Gastrocnemius medialis (tissue), 4 donors: ENCODE data around the gene CMKLR1. TPM values are rescaled to one million over a fixed set of nuclear protein-coding genes. Genes with fewer than 3 reads are reported as not detected.

ENCODE experiments used
- ATAC-seq, 2 donors: fragments of 150-250 bp; one replicate each; pipeline ENCODE4 v1.9.1; 2016
- DNase-seq, 2 donors: peaks; one replicate each; pipeline ENCODE4 v3.0.0-alpha.2; 2019
- H3K27ac ChIP-seq, 4 donors: fragments of 200-600 bp; sonication (generic); 1 replicate in 1 of 4; 2 replicates in 3 of 4; pipeline ENCODE4 v1.5.1; 2016 to 2018; ENCODE audit warnings: mild to moderate bottlenecking in 2 of 4, moderate library complexity in 1 of 4
- H3K27me3 ChIP-seq, 3 donors: fragments of 200-600 bp; sonication (generic) in 2 of 3; 1 replicate in 1 of 3; 2 replicates in 2 of 3; pipeline versions ENCODE4 v1.5.1 to v1.6.0; 2016 to 2019; ENCODE audit warnings: mild to moderate bottlenecking in 1 of 3, moderate library complexity in 1 of 3
- H3K36me3 ChIP-seq, 2 donors: fragments of 200-600 bp; sonication (generic) in 1 of 2; one replicate each; pipeline ENCODE4 v1.5.1; 2017 to 2018
- H3K4me1 ChIP-seq, 2 donors: fragments of 200-600 bp; sonication (generic) in 1 of 2; one replicate each; pipeline ENCODE4 v1.5.1; 2016 to 2017; ENCODE audit warnings: mild to moderate bottlenecking in 2 of 2
- H3K4me3 ChIP-seq, 4 donors: fragments of 200-600 bp; sonication (generic) in 3 of 4; 1 replicate in 1 of 4; 2 replicates in 3 of 4; pipeline ENCODE4 v1.5.1; 2016 to 2019; ENCODE audit warnings: mild to moderate bottlenecking in 2 of 4
- H3K9me3 ChIP-seq, 3 donors: fragments of 200-600 bp; sonication (generic) in 2 of 3; 1 replicate in 1 of 3; 2 replicates in 2 of 3; pipeline ENCODE4 v1.5.1; 2016 to 2019
- CTCF ChIP-seq, 5 experiments: fragments of 450-650 bp in 3 of 5; fragments of 200-600 bp in 2 of 5; sonication (generic) in 2 of 5; IDR thresholded peaks in 4 of 5; conservative IDR thresholded peaks in 1 of 5; 1 replicate in 4 of 5; 2 replicates in 1 of 5; pipeline ENCODE4 v1.5.1; 2016 to 2019; ENCODE audit warnings: antibody characterized with exemption in 5 of 5, mild to moderate bottlenecking in 3 of 5, moderate library complexity in 3 of 5
- POLR2A ChIP-seq, 2 donors: fragments of 450-650 bp; IDR thresholded peaks; one replicate each; pipeline ENCODE4 v1.6.1; 2017; ENCODE audit warnings: antibody characterized with exemption in 2 of 2, mild to moderate bottlenecking in 2 of 2, moderate library complexity in 2 of 2
- in situ Hi-C, 4 donors: fragments of 200-750 bp; cut with MboI; loops; one replicate each; pipeline versions ENCODE4 v1.15.0 to v1.8.0; 2017; ENCODE audit warnings: low sequenced_read_pairs in 4 of 4
- intact Hi-C: fragments of 100-400 bp; cut with DNase I; formaldehyde crosslinking; loops from one replicate; pipeline ENCODE4 v1.15.1; 2023; ENCODE audit warnings: low total_unique reads
- total RNA-seq, 4 donors: library from RNA; depleted of rRNA; stranded (reverse); fragments of >200 nt; gene quantifications; one replicate each; pipeline versions ENCODE4 v1.1.0 to v1.2.3, GENCODE V29; 2016

CMKLR1 gene
- total RNA-seq, 4 donors from 2014 or later = 2.5 to 5.6 (median 4.4) TPM

GRCh38 chr12:108287227-108287626, 51.9 kb downstream of the CMKLR1 start:
- no peak for DNase-seq
- Histone ChIP-seq H3K4me1 (peaks cover 0 to 5% of the 10 kb centered on the region in 2 donors), H3K27ac (no peak overlapping the region), H3K36me3 (no peaks in the 10 kb centered on the region), H3K4me3 (no peak overlapping the region), H3K27me3 (no peaks in the 10 kb centered on the region), H3K9me3 (no peaks in the 10 kb centered on the region)
- no peak for TF ChIP-seq POLR2A (IDR thresholded peaks at IDR 0.05)
- TF ChIP-seq CTCF (IDR thresholded peaks at IDR 0.05 in 4 of 5, conservative IDR thresholded peaks at IDR 0.05 in 1 of 5) = no peak
- in situ Hi-C loops = no loop called here
- intact Hi-C loops = no loop called here
- no peak for ATAC-seq

- Histone ChIP-seq H3K27me3 (no peaks in the 10 kb centered on the region), H3K36me3 (no peaks in the 10 kb centered on the region), H3K9me3 (no peaks in the 10 kb centered on the region), H3K4me3 (no peak overlapping the region), H3K27ac (no peak overlapping the region), H3K4me1 (peaks cover 0 to 5% of the 10 kb centered on the region in 2 donors)
- TF ChIP-seq CTCF (IDR thresholded peaks at IDR 0.05 in 4 of 5, conservative IDR thresholded peaks at IDR 0.05 in 1 of 5) = no peak
- ATAC-seq = no peak
- no peak for DNase-seq
- intact Hi-C loops = no loop called here
- in situ Hi-C loops = no loop called here
Observed at GRCh38 chr12:108285016-108285415, 54.1 kb downstream of the CMKLR1 start.

- in situ Hi-C loops (no loop called here), intact Hi-C loops (no loop called here)
- H3K4me3 ChIP-seq = no peak overlapping the region
- no peaks in the 10 kb centered on the region for H3K27me3 ChIP-seq
- ATAC-seq = no peak
- DNase-seq = no peak
- H3K4me1 ChIP-seq = peaks cover 0 to 5% of the 10 kb centered on the region in 2 donors
- no peak for TF ChIP-seq CTCF (IDR thresholded peaks at IDR 0.05 in 4 of 5, conservative IDR thresholded peaks at IDR 0.05 in 1 of 5)
- H3K9me3 ChIP-seq = no peaks in the 10 kb centered on the region
- no peaks in the 10 kb centered on the region for H3K36me3 ChIP-seq
- H3K27ac ChIP-seq = no peak overlapping the region
Observed at GRCh38 chr12:108284163-108284562, 54.9 kb downstream of the CMKLR1 start.

- TF ChIP-seq POLR2A (IDR thresholded peaks at IDR 0.05) (no peak), CTCF (IDR thresholded peaks at IDR 0.05 in 4 of 5, conservative IDR thresholded peaks at IDR 0.05 in 1 of 5) (no peak)
- no peaks in the 10 kb centered on the region for H3K27me3 ChIP-seq
- H3K36me3 ChIP-seq = no peaks in the 10 kb centered on the region
- H3K9me3 ChIP-seq = no peaks in the 10 kb centered on the region
- in situ Hi-C loops = no loop called here
- no peak overlapping the region for H3K27ac ChIP-seq
- no peaks in the 10 kb centered on the region for H3K4me1 ChIP-seq
- DNase-seq (no peak), ATAC-seq (no peak)
- intact Hi-C loops = no loop called here
- no peak overlapping the region for H3K4me3 ChIP-seq
Observed at GRCh38 chr12:108282676-108283075, 56.4 kb downstream of the CMKLR1 start.

GRCh38 chr12:108282160-108282559, 57.0 kb downstream of the CMKLR1 start:
- Histone ChIP-seq H3K36me3 (no peaks in the 10 kb centered on the region), H3K4me1 (no peaks in the 10 kb centered on the region), H3K27ac (no peak overlapping the region), H3K27me3 (no peaks in the 10 kb centered on the region), H3K9me3 (no peaks in the 10 kb centered on the region), H3K4me3 (no peak overlapping the region)
- intact Hi-C loops (no loop called here), in situ Hi-C loops (no loop called here)
- ATAC-seq (no peak), DNase-seq (no peak)
- TF ChIP-seq CTCF (IDR thresholded peaks at IDR 0.05 in 4 of 5, conservative IDR thresholded peaks at IDR 0.05 in 1 of 5) (no peak), POLR2A (IDR thresholded peaks at IDR 0.05) (no peak)
